Thyroid gland (tissue), 4 donors: ENCODE data around the gene TUFT1. TPM values are rescaled to one million over a fixed set of nuclear protein-coding genes. Genes with fewer than 3 reads are reported as not detected.

Experiments used
- DNase-seq, 2 donors: peaks; one replicate each; pipeline ENCODE4 v3.0.0-alpha.2; 2019
- H3K27ac ChIP-seq, 3 donors: fragments of 200-600 bp; sonication (generic); 1 replicate in 2 of 3; 2 replicates in 1 of 3; pipeline ENCODE4 v1.5.1; 2016 to 2019; ENCODE audit warnings: mild to moderate bottlenecking in 1 of 3, moderate library complexity in 1 of 3
- H3K27me3 ChIP-seq: fragments of 200-600 bp; sonication (generic); one replicate; pipeline ENCODE4 v1.5.1; 2019
- H3K36me3 ChIP-seq, 2 donors: fragments of 200-600 bp; sonication (generic); one replicate each; pipeline ENCODE4 v1.5.1; 2016 to 2019
- H3K4me1 ChIP-seq, 2 donors: fragments of 200-600 bp; sonication (generic); one replicate each; pipeline ENCODE4 v1.5.1; 2017 to 2019
- H3K4me3 ChIP-seq, 3 donors: fragments of 200-600 bp; sonication (generic); replicated peaks in 1 of 3; 1 replicate in 2 of 3; 2 replicates in 1 of 3; pipeline ENCODE4 v1.5.1; 2016; ENCODE audit warnings: mild to moderate bottlenecking in 1 of 3
- H3K9me3 ChIP-seq: fragments of 200-600 bp; sonication (generic); one replicate; pipeline ENCODE4 v1.5.1; 2017
- POLR2A ChIP-seq, 2 donors: fragments of 450-650 bp; IDR thresholded peaks; one replicate each; pipeline ENCODE4 v1.6.1; 2017; ENCODE audit warnings: antibody characterized with exemption in 2 of 2, mild to moderate bottlenecking in 2 of 2, moderate library complexity in 1 of 2
- WGBS, 2 donors: methylation state at CpG; one replicate each; pipeline ENCODE4 v1.1.5; 2017; 5-methylcytosine and 5-hydroxymethylcytosine counted together
- intact Hi-C: fragments of 100-400 bp; cut with DNase I; formaldehyde crosslinking; loops from one replicate; pipeline ENCODE4 v1.15.1; 2023
- total RNA-seq, 4 donors: library from RNA; depleted of rRNA; stranded (reverse); fragments of >200 nt; gene quantifications; one replicate each; pipeline ENCODE4 v1.2.3, GENCODE V29; 2016
- TF ChIP-seq, protein P1 (sequence below), 6 experiments: fragments of 200-600 bp in 3 of 6; fragments of 450-650 bp in 3 of 6; sonication (generic) in 3 of 6; IDR thresholded peaks; one replicate each; pipeline ENCODE4 v1.5.1; 2016 to 2019; ENCODE audit warnings: antibody characterized with exemption in 6 of 6, mild to moderate bottlenecking in 2 of 6, inconsistent platforms in 1 of 6, moderate library complexity in 1 of 6

TUFT1 gene
- total RNA-seq, 4 donors from 2014 or later = 4.0 to 8.8 (median 5.0) TPM

DNA sequence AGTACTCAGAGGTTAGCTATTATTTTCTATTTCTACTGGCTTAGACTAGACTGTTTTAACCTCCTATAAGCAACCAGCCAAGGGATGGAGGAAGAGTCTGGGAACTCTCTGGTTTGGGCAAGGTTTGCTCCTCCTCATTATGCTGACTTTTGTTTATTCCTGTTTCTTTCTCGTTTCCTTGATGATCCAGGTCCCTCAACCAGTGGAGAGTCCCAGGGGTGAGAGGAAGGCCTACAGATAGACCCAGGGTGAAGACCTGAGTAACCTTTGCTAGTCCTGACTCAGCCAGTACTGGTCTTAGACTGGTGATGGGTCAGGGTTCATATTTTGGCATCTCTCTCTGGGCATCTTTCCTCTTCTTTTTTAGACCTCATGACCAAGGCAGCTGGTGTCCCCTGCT lies 5.4 kb downstream of the TUFT1 start:
- Histone ChIP-seq H3K4me1 (peaks cover 10 to 28% of the 10 kb centered on the region in 2 donors), H3K4me3 (no peak overlapping the region), H3K36me3 (no peaks in the 10 kb centered on the region), H3K27ac (peak overlapping the region in 1 of 3 donors; percentile 82), H3K9me3 (no peaks in the 10 kb centered on the region), H3K27me3 (no peaks in the 10 kb centered on the region)
- DNase-seq = no peak
- no peak for TF ChIP-seq POLR2A (IDR thresholded peaks at IDR 0.05)
- TF ChIP-seq, protein P1, sequence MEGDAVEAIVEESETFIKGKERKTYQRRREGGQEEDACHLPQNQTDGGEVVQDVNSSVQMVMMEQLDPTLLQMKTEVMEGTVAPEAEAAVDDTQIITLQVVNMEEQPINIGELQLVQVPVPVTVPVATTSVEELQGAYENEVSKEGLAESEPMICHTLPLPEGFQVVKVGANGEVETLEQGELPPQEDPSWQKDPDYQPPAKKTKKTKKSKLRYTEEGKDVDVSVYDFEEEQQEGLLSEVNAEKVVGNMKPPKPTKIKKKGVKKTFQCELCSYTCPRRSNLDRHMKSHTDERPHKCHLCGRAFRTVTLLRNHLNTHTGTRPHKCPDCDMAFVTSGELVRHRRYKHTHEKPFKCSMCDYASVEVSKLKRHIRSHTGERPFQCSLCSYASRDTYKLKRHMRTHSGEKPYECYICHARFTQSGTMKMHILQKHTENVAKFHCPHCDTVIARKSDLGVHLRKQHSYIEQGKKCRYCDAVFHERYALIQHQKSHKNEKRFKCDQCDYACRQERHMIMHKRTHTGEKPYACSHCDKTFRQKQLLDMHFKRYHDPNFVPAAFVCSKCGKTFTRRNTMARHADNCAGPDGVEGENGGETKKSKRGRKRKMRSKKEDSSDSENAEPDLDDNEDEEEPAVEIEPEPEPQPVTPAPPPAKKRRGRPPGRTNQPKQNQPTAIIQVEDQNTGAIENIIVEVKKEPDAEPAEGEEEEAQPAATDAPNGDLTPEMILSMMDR (IDR thresholded peaks at IDR 0.05) = no peak
- intact Hi-C loops = no loop called here
- 67 to 82% methylated on average over 1 of the region's 1 CpG for WGBS, 2 donors

GRCh38 chr1:151546011-151546925 lies 6.2 kb downstream of the TUFT1 start:
- Histone ChIP-seq H3K9me3 (no peaks in the 10 kb centered on the region), H3K27ac (peak overlapping the region; percentile 68 to 82 (median 77)), H3K4me1 (peaks cover 10 to 25% of the 10 kb centered on the region in 2 donors), H3K4me3 (no peak overlapping the region), H3K36me3 (no peaks in the 10 kb centered on the region), H3K27me3 (no peaks in the 10 kb centered on the region)
- intact Hi-C loops = no loop called here
- 85 to 88% methylated on average over 4 of the region's 4 CpGs for WGBS, 2 donors
- DNase-seq = no peak
- TF ChIP-seq POLR2A (IDR thresholded peaks at IDR 0.05) = no peak
- TF ChIP-seq, protein P1 (IDR thresholded peaks at IDR 0.05) = no peak

DNA sequence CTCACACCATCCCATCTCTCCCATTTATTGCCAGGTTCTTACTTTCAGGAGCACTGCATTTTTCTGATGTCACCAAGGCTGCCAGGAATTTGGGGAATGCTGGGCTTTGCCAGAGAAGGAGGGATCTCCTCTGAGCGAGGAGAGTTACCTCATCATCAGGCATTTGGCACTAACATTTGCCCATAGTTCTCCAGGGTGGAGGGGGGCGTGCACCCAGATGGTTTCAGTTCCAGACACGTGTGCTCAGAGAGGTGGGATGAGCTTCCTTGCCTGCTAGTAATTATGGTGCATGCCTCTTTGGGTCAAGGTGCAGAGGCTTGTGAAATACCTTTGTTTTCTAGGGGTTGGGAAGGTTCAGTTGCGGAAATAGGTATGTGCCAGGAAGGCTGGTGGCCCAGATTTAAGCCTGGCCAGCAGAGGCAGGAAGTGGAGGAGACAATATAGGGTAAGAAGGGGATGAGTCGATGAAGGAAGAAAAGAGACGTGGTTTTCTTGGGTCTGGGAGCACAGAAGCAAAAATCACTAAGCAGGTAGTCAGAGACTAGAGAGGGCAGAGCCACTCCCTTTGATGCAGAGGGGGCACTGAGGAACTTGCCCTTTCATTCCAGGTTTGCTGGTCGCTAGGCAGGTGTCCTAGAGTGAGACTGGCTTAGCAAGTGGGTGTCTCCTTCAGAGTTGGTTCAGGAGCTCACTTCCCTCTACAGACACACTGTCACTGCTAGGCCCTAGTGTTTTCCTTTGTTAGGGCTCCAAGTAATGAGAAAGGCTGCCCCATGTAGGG lies 7.2 kb downstream of the TUFT1 start:
- peaks cover 10 to 19% of the 10 kb centered on the region in 2 donors for H3K4me1 ChIP-seq
- intact Hi-C loops = no loop called here
- H3K27me3 ChIP-seq = no peaks in the 10 kb centered on the region
- H3K9me3 ChIP-seq = no peaks in the 10 kb centered on the region
- no peak overlapping the region for H3K4me3 ChIP-seq
- no peaks in the 10 kb centered on the region for H3K36me3 ChIP-seq
- TF ChIP-seq, protein P1 (IDR thresholded peaks at IDR 0.05) = peak in 1 of 6 experiments; percentile 4
- TF ChIP-seq POLR2A (IDR thresholded peaks at IDR 0.05) = peak in 1 of 2 donors; percentile 56
- peak overlapping the region; percentile 68 to 82 (median 77) for H3K27ac ChIP-seq
- 42 to 51% methylated on average over 7 of the region's 7 CpGs for WGBS, 2 donors
- peak; percentile 91 to 93 for DNase-seq

DNA sequence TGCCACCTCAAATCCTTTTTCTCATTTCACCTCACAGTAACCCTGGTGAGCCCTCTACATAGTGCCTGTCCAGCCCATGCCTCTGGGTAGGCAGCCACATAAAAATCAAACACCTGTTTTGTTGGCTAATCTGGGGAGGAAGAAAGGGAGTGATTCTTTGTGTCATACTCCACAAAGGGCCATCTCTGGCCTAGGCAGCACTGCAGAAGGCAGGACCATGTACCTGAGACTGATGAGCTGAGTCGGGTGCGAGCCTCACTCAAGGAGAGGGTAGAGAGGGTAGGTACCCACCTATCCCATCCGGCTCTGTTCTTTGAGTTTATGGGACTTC lies 7.8 kb downstream of the TUFT1 start:
- intact Hi-C loops = no loop called here

More for the DNA sequence above, 7.8 kb downstream of the TUFT1 start:
- H3K4me3 ChIP-seq = no peak overlapping the region
- no peaks in the 10 kb centered on the region for H3K9me3 ChIP-seq
- 96 to 98% methylated on average over 3 of the region's 3 CpGs for WGBS, 2 donors
- H3K4me1 ChIP-seq = peaks cover 10 to 19% of the 10 kb centered on the region in 2 donors
- TF ChIP-seq, protein P1 (IDR thresholded peaks at IDR 0.05) = no peak
- no peak for TF ChIP-seq POLR2A (IDR thresholded peaks at IDR 0.05)
- DNase-seq = no peak
- peak overlapping the region; percentile 49 to 82 (median 77) for H3K27ac ChIP-seq
- H3K36me3 ChIP-seq = no peaks in the 10 kb centered on the region
- H3K27me3 ChIP-seq = no peaks in the 10 kb centered on the region
